ENCODE data around the gene MAP3K8.
"Not testable (repeated sequence)": the region's sequence is repeated elsewhere in the genome, so short reads cannot be mapped to it uniquely, and the experiment has no call there.

MAP3K8 gene

DNA sequence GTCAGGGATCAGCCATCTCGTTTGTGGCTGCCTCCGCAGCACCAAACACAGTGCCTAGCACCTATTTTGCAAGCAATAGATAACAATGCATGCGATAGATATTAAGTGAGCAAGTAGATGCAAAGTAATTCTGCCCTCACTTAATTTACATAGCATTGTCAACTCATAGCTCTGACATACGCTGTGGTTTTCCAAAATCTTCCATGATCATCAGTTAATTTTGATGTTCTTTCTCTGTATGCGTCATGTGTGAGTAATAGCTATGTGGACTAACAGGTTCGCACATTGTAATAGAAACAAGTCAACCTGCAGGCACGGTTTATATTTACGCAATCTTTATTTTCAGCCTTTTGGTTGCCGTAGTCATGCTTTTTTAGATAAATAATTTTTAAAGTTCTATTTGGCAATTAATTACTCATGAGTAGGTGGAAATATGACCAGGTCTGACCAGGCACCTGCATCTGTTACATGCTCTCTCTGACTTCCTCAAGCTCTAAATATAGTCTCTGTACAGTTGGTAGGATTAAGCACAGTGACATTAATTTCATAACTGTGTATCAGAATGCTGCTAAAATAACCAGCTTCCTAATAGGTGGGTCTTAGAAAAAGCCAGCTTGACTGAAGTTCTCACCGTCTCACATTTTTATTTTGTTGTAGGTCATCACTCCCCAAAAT, 13.3 kb downstream of the MAP3K8 start:
- no peak for DNase-seq (ENCODE audit: low read depth in 2 of 2)

DNA sequence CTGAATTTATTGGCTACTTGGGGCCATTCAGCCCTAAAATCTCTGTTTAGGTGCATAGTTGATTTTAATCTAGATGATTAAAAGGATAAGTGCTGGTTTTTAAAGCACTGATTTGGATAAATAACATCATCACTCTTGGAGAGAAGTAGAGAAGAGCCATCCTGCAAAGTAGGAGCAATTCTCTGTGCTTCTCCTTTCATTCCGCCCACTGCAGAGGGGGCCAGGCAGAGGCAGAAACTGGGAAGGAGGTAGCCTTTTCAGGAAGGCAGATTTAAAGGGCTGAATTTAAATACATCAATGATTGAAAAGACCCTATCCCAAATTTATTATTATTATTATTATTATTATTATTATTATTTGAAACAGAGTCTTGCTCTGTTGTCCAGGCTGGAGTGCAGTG, 14.1 kb downstream of the MAP3K8 start:
- no peak for DNase-seq (ENCODE audit: low read depth in 2 of 2)

DNA sequence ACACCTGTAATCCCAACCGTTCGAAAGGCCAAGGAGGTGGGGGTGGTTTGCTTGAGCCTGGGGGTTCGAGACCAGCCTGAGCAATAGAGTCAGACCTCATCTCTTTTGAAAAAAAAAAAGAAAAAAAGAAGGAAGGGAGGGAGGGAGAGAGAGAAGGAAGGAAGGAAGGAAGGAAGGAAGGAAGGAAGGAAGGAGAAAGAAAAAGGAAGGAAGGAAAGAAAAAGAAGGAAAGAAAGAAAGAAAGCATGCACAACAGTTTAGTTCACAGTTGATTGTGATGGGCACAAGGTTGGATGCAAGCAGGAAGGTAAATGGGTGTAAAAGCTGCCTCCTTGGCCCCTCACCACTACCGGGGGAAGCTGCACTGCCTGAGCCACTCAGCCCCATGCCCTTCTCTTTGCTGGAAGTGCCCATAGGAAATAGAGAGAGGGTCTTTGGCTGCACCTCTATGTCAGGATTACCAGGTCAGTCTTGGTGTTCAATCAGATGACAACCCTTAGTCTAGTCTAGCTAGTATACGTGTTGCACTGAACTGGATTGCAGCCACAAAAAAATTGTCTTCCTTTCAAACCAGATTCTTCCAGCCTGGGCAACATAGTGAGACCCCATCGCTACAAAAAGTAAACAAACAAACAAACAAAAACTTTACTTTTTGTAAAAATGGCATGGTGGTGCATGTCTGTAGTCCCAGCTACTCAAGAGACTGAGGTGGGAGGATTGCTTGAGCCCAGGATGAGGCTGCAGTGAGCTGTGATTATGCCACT, 20.0 kb downstream of the MAP3K8 start:
- DNase-seq (ENCODE audit: low read depth in 2 of 2): no peak

DNA sequence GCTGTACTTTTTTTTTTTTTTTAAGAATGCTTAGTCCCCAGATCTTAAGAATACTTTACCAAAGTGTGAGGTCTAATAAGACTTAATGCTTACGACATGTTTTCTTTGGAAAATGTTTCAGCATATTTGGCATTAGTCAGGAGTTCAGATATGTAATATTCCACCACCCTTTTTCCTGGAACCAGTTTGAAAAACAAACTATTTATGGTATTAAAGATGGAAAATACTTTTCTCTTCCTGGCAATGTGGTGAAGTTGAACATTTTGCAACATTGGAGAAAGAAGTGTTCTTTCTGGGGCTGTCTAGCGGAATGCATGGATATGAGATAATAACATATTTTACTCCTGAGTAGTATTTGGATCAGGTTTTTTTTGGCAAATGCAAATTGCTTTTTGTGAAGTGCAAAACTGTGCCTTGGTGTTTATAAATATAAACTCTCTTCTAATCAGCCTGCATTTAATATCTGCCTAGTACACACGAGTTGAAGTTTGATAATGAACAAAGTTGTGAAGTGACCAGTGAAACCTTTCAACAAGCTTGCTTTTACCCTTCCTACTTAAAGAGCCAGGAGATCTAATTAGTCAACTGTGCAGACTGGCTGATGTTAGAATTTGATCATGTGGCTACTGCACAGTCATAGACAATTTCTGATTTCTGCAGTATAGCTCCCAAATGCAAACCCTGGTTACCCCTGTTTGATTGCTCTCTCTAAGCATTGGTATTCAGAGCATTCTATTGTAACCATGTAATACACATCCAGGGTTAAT, 20.9 kb downstream of the MAP3K8 start:
- no peak for DNase-seq (ENCODE audit: low read depth in 2 of 2)

DNA sequence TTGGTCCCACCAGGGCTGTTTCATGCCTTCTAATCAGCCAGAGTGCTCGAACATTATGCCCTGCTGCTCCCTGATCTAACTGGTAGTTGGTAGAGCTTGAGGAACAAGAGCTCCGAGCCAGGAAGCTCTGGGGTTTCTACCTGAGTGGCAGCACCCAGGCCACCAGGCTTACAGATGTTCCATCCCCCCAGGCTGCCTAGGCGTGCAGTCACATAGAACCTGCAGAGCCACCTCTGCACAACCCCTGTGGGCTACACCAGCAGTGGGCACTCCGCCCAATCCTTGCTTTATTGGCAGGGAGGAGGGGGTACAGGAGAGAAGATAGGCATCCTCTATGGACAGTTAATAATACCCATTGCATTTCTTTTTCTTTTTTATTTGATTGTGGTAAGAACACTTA, 21.8 kb downstream of the MAP3K8 start:
- no peak for DNase-seq (ENCODE audit: low read depth in 2 of 2)

DNA sequence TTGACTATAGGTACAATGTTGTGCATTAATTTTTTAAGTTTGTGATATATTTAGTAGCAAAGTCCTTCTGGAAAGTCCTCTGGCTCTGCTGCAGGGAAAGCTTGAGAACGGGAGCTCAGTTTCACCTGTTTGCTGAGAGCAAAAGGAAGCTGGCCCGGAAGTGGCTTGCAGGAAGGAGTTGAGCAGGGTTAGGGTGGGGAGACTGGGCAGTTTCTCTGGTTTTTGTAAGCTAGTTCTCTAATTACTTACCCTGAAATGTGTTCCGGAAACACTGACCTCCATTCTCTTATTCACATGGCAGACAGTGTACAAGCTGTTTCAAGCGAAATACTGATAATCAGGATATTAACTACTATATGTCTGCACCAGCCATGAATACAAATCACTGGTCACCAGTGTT, 22.3 kb downstream of the MAP3K8 start:
- DNase-seq (ENCODE audit: low read depth in 2 of 2): no peak

DNA sequence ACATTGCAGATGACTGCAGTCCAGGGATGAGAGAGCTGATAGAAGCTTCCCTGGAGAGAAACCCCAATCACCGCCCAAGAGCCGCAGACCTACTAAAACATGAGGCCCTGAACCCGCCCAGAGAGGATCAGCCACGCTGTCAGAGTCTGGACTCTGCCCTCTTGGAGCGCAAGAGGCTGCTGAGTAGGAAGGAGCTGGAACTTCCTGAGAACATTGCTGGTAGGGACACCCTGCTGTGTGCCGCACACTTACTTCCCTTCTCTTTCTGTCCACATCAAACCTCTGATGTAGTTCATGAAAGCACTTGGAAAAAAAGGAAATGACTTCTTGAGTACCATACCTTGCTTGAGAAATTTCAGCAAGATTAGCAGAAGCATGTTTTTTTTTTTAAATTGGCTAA, 25.3 kb downstream of the MAP3K8 start:
- DNase-seq (ENCODE audit: low read depth in 2 of 2): no peak

DNA sequence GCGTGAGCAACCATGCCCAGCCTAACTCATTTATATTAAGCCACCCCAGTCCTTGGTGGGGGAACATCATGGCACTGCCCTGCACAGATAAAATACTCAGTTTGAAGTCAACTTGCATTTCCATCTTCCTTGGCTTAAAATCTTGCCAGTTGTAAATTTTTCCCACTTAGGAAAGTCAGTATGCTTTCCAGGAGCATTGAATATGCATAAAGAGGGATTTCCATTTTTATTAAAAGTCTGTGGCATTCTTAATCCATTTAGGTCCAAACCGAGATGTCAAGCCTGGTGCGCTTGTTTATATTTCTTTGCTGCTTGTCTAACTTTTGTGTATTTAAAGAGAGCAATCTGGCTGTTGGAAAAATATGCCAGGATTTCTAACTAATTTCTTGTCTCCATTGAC, 26.1 kb downstream of the MAP3K8 start:
- no peak for DNase-seq (ENCODE audit: low read depth in 2 of 2)

DNA sequence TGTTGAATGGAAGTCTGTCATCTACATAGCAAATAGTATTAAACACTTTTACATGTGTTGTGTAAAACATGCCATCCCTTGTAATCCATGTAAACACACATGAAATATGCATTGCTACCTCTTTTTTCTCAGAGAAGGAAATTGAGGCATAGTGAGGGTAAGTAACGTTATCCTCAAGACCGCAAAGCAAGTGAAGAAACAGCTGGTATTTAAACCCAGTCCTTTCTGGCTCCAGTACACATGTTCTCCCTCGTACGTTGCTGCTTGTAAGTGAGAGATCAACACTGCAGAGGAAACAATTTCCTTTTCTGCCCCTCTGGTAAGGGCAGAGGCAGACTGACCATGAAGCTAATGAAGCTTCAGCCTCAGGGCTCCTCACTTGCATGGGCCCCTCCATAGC, 28.5 kb downstream of the MAP3K8 start:
- DNase-seq (ENCODE audit: low read depth in 2 of 2): no peak

DNA sequence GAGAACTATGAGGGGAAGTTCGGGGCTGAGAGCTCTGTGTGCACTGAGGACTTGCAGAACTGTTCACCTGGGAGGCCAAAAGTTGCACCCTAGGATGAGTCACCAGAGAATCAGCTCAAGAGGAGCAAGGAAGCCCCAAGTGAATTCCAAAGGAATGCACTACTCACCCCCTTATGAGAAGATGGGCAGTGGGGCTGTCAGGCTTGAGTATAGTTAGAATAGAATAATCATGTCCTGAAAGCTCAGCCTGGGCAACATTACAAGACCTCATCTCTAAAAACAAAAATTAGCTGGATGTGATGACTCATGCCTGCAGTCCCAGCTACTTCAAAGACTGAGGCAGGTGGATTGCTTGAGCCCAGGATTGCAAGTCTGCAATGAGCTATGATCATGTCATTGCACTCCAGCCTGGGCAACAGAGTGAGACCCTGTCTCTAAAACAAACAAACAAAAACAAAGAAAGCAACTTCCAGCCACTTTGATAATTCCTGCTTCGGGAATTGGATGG, 30.0 kb downstream of the MAP3K8 start:
- DNase-seq (ENCODE audit: low read depth in 2 of 2): no peak

DNA sequence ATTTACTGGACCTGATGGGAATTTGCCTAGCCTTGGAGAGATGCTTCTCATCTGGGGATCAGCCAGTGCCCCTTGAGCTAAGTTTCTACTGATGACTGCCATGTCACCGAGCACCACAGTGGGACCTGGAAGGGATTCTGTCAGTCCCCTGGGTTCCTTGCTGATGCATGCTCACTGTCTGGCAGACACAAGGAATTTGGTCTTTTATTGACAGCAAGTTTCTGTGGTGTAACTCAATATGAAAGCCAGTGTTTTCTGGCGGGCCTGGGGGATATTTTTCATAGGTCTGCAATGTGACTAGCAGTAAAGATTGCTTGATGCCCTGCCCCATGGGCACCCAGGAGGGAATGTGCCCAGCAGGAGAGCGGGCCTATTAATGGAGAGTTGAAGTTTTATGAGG, 30.7 kb downstream of the MAP3K8 start:
- DNase-seq (ENCODE audit: low read depth in 2 of 2): no peak

DNA sequence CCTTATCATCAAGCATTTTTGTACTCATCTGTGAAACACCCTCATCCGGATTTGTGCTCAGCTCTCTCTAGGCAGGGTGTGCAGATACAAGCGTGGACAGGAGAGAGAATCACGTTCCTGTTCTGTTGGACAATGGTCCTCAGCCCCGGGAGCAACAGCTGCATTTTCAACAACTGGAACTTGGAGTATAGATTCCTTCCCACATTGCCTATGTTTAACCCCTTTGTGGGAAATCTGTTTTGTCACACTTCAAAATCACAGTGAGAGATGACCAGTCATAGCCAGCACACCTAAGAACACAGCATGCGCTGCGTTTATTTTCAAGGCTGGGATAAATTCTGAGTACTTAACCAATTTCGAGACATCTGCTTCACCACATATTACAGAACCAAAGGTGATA, 32.5 kb downstream of the MAP3K8 start:
- no peak for DNase-seq (ENCODE audit: low read depth in 2 of 2)

DNA sequence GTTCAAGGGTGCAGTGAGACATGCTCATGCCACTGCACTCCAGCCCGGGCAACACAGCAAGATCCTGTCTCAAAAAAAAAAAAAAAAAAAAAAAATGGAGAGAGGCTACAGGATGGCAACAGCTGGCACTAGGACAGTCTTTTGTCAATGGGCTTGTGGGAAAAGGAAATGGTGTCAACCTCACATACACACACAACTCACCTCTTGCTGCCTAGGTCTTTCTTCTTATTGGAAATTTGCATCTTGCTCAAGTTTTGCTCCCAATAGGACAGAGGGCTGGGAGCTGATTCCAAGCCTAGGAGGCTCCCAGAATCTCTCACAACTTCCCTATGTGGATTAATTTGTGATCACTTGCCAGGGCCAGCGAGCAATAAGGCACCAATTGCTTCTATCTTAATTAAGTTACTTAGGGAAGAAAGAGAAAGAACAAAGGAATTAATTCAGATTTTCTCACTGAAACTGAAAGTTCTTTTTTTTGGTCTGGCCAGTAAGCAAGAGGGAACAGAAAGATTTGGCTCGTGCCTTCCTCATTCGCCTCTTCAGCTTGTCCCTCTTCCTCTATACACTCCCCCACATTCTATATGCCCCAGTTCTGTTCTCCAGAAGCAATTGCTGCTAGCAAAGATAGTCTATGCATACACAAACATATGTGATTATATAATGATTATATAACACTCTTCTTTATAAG, 33.8 kb downstream of the MAP3K8 start:
- no peak for DNase-seq (ENCODE audit: low read depth in 2 of 2)

DNA sequence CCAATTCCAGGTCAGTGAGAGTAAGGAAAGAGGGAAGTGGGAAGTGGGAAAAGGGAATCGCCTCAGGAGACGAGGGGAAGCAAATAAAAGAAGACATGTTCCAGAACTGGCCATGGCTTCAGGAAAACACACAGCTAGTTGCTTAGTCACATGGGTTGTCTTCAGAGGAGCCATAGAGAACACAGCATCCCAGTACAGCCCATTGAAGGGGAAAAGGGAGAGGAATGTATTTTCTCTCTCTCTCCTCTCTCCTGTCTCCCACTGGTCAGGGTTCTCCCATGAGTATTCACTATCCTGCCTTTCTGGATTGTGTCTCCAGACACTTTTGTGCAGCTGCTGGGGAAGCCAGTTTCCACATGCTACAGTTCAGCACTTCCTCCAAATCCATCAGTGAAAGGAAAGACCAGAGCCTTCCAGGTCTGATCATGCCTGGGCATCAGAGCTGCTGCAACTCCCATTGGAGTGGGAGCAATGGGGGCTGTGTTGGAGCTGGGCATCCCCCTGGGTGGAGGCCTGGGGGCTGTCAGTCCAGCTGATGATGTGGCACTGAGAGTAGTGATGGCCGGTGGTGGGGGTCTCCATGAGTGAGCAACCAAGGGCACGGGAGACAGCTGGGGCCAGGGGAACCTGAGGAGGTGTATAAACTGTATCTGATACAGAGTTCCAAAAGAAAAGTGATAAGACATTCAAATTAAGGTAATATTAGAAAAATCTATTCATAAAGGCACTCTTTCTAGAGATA, 38.6 kb downstream of the MAP3K8 start:
- DNase-seq (ENCODE audit: low read depth in 2 of 2): no peak

DNA sequence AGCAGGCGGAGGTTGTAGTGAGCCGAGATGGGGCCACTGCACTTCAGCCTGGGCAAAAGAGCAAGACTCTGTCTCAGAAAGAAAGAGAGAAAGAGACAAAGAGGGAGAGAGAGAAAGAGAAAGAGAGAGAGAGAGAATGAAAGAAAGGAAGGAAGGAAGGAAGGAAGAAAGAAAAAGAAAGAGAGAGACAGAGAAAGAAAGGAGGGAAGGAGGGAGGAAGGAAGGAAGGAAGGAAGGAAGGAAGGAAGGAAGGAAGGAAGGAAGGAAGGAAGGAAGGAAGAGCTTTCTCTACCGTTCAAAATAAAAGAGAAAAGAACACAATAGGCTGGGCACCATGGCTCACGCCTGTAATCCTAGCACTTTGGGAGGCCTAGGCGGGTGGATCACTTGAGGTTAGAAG, 41.5 kb downstream of the MAP3K8 start:
- DNase-seq (ENCODE audit: low read depth in 2 of 2): not testable (repeated sequence)

DNA sequence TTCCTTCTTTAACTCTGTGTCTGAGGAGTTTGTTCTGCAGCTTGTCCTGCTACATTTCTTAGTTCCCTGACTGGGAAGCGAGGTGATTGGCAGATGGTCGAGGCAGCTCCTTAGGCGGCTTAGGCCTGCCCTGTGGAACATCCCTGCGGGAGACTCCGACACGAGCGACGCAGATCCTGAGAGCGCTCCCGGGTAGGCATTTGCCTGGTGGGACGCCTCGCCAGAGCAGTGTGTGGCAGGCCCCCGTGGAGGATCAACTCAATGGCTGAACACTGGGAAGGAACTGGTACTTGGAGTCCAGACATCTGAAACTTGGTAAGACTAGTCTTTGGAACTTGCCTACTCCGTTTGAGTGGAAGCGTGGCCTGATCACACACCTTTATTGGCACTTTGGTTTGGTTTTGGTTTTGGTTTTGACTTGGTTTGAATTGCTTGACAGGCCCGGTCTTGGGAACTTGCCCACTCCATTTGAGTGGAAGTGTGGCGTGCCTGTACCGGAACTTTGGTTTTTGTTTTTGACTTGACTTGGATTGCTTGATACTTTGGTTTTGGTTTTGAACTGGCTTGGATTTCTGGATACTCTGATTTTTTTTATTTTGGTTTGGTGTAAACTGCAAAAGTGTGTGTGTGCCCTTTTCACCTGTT, 42.6 kb downstream of the MAP3K8 start:
- DNase-seq (ENCODE audit: low read depth in 2 of 2): no peak

DNA sequence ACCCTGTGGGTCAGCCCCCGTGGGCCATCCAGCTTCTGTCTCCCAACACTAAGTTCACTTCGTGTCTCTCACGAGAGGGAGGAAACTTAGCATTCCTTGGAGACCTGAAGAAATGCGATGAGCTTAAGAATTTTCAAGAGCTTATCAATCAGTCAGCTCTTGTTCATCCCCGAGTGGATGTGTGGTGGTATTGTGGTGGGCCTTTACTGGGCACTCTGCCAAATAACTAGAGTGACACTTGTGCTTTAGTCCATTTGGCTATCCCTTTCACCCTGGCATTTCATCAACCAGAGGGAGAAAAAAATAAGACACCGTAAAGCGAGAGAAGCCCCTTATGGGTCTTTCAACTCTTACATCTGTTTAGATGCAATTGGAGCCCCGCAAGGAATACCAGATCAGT, 45.5 kb downstream of the MAP3K8 start:
- DNase-seq (ENCODE audit: low read depth in 2 of 2): not testable (repeated sequence)

DNA sequence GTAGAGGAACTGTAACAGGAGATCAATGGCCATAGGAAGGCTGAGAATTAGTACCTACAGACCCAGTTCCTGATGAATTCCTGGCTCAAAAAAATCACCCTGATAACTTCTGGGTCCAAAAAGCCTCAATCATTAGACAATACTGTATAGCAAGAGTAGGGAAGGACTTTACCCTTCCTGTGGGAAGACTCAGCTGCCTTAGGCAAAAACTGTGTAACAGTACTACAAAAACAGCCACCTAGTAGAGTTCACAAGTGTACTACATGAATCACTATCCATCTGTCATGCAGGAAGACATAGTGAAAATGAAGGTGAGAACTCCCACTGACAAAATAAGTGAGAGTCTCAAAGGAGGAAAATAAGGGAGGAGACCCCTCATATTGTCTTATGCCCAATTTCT, 47.6 kb downstream of the MAP3K8 start:
- no peak for DNase-seq (ENCODE audit: low read depth in 2 of 2)

DNA sequence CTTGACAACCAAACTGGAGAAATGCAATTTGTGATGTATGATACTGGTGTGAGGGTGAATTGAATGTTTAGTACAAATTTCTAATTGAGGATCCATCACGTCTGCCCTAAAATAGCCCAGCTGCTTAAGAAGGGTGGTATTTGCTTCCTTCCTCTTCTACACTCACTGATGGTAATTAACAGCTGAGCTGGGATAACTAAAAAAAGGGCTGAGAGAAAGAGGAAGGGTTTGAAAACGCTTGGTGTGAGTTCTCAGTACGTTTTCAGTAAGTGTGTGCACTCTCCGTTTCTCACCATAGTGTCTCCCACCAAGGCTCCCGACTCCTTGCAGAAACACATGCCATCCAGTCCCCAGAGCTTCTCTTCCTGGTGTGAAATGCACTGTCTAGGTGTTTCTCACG, 54.3 kb downstream of the MAP3K8 start:
- no peak for DNase-seq (ENCODE audit: low read depth in 2 of 2)

DNA sequence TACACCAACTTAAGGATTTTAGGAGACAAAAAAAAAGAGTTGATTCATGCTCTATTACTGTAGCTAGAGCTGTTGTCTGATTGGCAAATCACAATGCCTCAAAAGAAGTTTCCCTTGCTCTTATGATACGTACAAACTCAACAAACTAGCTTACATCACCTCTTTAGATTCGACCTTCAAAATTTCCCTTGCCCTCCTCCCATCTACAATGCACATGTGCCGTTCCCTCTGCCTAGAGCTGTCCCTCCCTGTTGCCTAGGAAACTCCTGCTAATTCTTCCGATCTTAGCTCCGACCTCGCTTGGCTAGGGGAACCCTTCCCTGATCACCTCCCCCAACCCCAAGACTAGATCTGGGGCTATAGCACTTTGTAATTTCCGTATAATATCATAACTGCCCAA, 55.4 kb downstream of the MAP3K8 start:
- DNase-seq (ENCODE audit: low read depth in 2 of 2): no peak

All from stimulated activated CD8-positive, alpha-beta memory T cell treated with anti-CD3 and anti-CD28 coated beads, Interleukin-15, amount 100 ng/mL, for 48 hours (primary cell).